OCI-LY1 (cell line): ENCODE measurements around the gene COLGALT1.

ENCODE experiments used
- H2AFZ ChIP-seq: fragments of 200-600 bp; sonication (generic), shearing (Covaris generic); 2 replicates; pipeline ENCODE4 v1.6.0; 2014; ENCODE audit warnings: antibody characterized with exemption, mild to moderate bottlenecking, low read length
- H3F3A ChIP-seq: fragments of 200-600 bp; sonication (generic), shearing (Covaris generic); 2 replicates; pipeline ENCODE4 v1.6.0; 2014; ENCODE audit warnings: mild to moderate bottlenecking, antibody characterized with exemption, low read length, moderate library complexity; ENCODE audit not compliant: insufficient read depth
- H3K27ac ChIP-seq: fragments of 200-600 bp; sonication (generic); 2 replicates; pipeline ENCODE4 v1.5.1; 2014; ENCODE audit warnings: low read length, mixed run types, mild to moderate bottlenecking, low read depth; ENCODE audit not compliant: poor library complexity, severe bottlenecking
- H3K27me3 ChIP-seq: fragments of 200-600 bp; sonication (generic); 2 replicates; pipeline ENCODE4 v1.6.0; 2014; ENCODE audit warnings: antibody characterized with exemption, mild to moderate bottlenecking, low read length, moderate library complexity; ENCODE audit not compliant: insufficient read depth
- H3K36me3 ChIP-seq: fragments of 200-600 bp; sonication (generic); 2 replicates; pipeline ENCODE4 v1.6.1; 2014; ENCODE audit warnings: mild to moderate bottlenecking, antibody characterized with exemption, low read length, moderate library complexity, mixed read lengths; ENCODE audit not compliant: insufficient read depth
- H3K4me1 ChIP-seq: fragments of 200-600 bp; sonication (generic); 2 replicates; pipeline ENCODE4 v1.5.1; 2014; ENCODE audit warnings: mild to moderate bottlenecking, low read length, moderate library complexity; ENCODE audit not compliant: insufficient read depth, severe bottlenecking
- H3K4me2 ChIP-seq: fragments of 200-600 bp; sonication (generic), shearing (Covaris generic); 2 replicates; pipeline ENCODE4 v1.6.1; 2014; ENCODE audit warnings: low read length
- H3K4me3 ChIP-seq: fragments of 200-600 bp; sonication (generic); 2 replicates; pipeline ENCODE4 v1.5.1; 2014; ENCODE audit warnings: low read length, low read depth, mild to moderate bottlenecking, mixed read lengths; ENCODE audit not compliant: poor library complexity, severe bottlenecking
- H3K79me2 ChIP-seq: fragments of 200-600 bp; shearing (Covaris generic); 2 replicates; pipeline ENCODE4 v1.6.1; 2016; ENCODE audit warnings: mixed run types, low read length, mixed read lengths; ENCODE audit not compliant: insufficient read depth
- H3K9ac ChIP-seq: fragments of 200-600 bp; sonication (generic), shearing (Covaris generic); 2 replicates; pipeline ENCODE4 v1.6.1; 2014; ENCODE audit warnings: mild to moderate bottlenecking, low read length, mixed read lengths
- H3K9me2 ChIP-seq: fragments of 200-600 bp; sonication (generic), shearing (Covaris generic); 2 replicates; pipeline ENCODE4 v1.6.1; 2014; ENCODE audit warnings: low read depth, mild to moderate bottlenecking, low read length, mixed read lengths
- H3K9me3 ChIP-seq: fragments of 200-600 bp; shearing (Covaris generic); 2 replicates; pipeline ENCODE4 v1.6.1; 2014; ENCODE audit warnings: low read length, mixed read lengths
- H4K20me1 ChIP-seq: fragments of 200-600 bp; sonication (generic), shearing (Covaris generic); 2 replicates; pipeline ENCODE4 v1.6.0; 2016; ENCODE audit warnings: mild to moderate bottlenecking, low read length; ENCODE audit not compliant: insufficient read depth
- EZH2 ChIP-seq: fragments of 200-600 bp; sonication (generic), shearing (Covaris generic); IDR thresholded peaks from 2 replicates; pipeline ENCODE4 v1.8.0; 2017; ENCODE audit warnings: borderline replicate concordance, mixed run types, mild to moderate bottlenecking, antibody characterized with exemption, low read length, moderate library complexity, mixed read lengths
- TF ChIP-seq, protein P1 (sequence below): fragments of 200-600 bp; sonication (generic), shearing (Covaris generic); IDR thresholded peaks from 2 replicates; pipeline ENCODE4 v1.5.1; 2017; ENCODE audit warnings: mild to moderate bottlenecking, antibody characterized with exemption, low read length, moderate library complexity, mixed read lengths

Gene COLGALT1

DNA sequence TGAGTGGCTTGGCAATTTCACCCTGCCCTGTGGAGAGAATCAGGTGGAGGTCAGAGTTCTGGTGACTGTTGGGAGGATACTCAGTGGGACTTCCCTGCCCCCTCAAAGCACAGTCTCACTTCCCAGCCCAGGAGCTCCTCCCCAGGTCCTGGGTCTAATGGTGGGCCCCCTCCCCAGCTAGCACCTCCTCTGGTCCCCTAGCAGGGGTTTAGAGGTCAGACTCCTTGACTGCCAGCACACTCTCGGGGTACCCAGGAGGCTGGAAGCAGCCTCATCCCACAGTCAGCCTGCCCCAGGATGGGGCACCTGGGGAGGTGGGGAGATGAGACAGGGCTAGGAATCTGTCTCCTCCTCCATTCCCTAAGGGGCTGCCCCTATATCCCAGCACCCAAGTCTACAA lies 65.2 kb downstream of the COLGALT1 start:
- Histone ChIP-seq H3K79me2 (no peaks in the 10 kb centered on the region), H3F3A (no peaks in the 10 kb centered on the region), H3K4me3 (no peak overlapping the region), H3K36me3 (no peaks in the 10 kb centered on the region), H3K4me1 (no peaks in the 10 kb centered on the region), H3K9me2 (no peaks in the 10 kb centered on the region), H3K27me3 (no peaks in the 10 kb centered on the region), H3K27ac (no peak overlapping the region), H4K20me1 (no peaks in the 10 kb centered on the region), H3K9me3 (no peaks in the 10 kb centered on the region), H3K9ac (no peak overlapping the region), H2AFZ (no peak overlapping the region), H3K4me2 (no peak overlapping the region)
- no peak for TF ChIP-seq EZH2
- TF ChIP-seq, protein P1, sequence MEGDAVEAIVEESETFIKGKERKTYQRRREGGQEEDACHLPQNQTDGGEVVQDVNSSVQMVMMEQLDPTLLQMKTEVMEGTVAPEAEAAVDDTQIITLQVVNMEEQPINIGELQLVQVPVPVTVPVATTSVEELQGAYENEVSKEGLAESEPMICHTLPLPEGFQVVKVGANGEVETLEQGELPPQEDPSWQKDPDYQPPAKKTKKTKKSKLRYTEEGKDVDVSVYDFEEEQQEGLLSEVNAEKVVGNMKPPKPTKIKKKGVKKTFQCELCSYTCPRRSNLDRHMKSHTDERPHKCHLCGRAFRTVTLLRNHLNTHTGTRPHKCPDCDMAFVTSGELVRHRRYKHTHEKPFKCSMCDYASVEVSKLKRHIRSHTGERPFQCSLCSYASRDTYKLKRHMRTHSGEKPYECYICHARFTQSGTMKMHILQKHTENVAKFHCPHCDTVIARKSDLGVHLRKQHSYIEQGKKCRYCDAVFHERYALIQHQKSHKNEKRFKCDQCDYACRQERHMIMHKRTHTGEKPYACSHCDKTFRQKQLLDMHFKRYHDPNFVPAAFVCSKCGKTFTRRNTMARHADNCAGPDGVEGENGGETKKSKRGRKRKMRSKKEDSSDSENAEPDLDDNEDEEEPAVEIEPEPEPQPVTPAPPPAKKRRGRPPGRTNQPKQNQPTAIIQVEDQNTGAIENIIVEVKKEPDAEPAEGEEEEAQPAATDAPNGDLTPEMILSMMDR = no peak

DNA sequence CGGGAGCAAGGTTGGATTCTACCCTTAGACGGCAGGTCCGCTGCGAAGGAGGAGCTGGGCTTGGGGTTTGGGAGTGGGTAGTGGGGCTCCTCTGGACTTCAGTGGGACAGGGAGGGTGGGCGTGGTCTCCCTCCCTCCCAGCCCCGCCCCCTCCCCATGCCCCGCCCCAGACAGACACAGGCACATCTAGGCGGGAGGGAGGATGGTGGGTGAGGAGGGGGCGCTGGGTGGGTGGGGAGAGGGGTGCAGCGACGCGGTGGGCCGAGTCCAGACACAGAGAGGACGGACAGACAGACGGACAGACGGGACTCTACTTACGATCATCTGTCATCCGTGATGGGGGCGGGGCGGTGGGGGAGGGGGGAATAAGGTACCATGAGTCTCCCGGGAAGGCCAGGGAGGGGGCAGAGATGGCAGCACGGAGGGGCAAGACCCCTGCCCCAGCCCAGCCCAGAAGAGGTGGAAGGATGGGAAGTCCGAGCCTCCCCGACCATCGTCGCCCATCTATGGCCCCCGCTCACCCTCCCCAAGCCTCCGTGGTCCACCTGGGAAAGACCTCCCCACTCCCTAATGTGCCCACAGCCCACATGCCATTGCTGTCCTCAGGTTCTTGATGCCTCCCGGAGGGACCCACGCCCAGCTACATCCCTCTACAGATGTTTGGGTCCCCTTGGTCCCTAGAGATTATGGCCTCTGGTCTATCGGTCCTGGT lies 67.9 kb downstream of the COLGALT1 start:
- Histone ChIP-seq H3K4me3 (no peak overlapping the region), H3K27ac (no peak overlapping the region)

DNA sequence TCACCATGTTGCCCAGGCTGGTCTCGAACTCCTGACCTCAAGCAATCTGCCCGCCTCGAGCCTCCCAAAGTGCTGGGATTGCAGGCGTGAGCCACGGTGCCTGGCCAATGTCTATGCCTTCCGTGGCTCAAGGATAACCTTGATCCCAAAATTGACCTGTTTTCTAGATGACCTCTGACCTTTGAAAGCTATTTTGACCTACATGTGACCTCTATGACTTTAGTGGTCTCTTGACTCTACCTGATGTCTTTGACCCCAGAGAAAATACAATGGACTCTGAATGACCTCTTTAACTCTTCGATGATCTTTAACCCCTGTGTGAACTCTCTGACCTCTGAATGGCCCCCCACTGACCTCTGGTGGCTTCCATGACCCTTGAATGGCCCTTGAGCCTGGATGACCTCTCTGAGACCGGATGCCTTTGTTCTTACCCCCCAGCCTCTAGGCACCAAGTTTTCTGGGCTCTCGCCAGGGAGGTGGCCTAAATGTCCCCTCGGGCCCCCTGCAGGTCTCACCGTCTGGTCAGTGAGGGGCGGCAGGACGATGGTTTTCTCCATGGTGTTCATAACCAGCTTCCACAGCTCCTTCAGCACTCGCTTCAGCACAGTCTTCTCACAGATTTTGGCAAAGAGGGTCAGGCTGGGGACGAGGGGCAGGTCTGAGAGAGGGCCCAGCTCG lies 69.0 kb downstream of the COLGALT1 start:
- no peaks in the 10 kb centered on the region for H4K20me1 ChIP-seq
- no peaks in the 10 kb centered on the region for H3K36me3 ChIP-seq
- H3K9me3 ChIP-seq = no peaks in the 10 kb centered on the region
- H2AFZ ChIP-seq = no peak overlapping the region
- no peak for TF ChIP-seq EZH2
- TF ChIP-seq, protein P1 = no peak
- H3F3A ChIP-seq = no peaks in the 10 kb centered on the region
- H3K9me2 ChIP-seq = no peaks in the 10 kb centered on the region
- no peak overlapping the region for H3K4me2 ChIP-seq
- H3K27ac ChIP-seq = no peak overlapping the region
- H3K4me1 ChIP-seq = no peaks in the 10 kb centered on the region
- no peak overlapping the region for H3K9ac ChIP-seq
- no peaks in the 10 kb centered on the region for H3K27me3 ChIP-seq
- H3K4me3 ChIP-seq = no peak overlapping the region
- H3K79me2 ChIP-seq = no peaks in the 10 kb centered on the region

More for the DNA sequence above, 67.9 kb downstream of the COLGALT1 start:
- Histone ChIP-seq H3K4me2 (no peak overlapping the region), H3K27me3 (no peaks in the 10 kb centered on the region), H2AFZ (no peak overlapping the region), H3K36me3 (no peaks in the 10 kb centered on the region), H3K4me1 (no peaks in the 10 kb centered on the region), H3K9me2 (no peaks in the 10 kb centered on the region), H3K9me3 (no peaks in the 10 kb centered on the region), H4K20me1 (no peaks in the 10 kb centered on the region), H3K9ac (no peak overlapping the region), H3F3A (no peaks in the 10 kb centered on the region), H3K79me2 (no peaks in the 10 kb centered on the region)
- TF ChIP-seq EZH2 = no peak
- TF ChIP-seq, protein P1 = no peak
